ENCODE measurements around the gene GALNT9. TPM values are rescaled to one million over a fixed set of nuclear protein-coding genes. Genes with fewer than 3 reads are reported as not detected.
A peak's percentile ranks its signal among the peaks of the same experiment; 100 is the strongest.

GALNT9 gene
- polyA plus RNA-seq, 1 donor from 2014 or later: 13.5 TPM

DNA sequence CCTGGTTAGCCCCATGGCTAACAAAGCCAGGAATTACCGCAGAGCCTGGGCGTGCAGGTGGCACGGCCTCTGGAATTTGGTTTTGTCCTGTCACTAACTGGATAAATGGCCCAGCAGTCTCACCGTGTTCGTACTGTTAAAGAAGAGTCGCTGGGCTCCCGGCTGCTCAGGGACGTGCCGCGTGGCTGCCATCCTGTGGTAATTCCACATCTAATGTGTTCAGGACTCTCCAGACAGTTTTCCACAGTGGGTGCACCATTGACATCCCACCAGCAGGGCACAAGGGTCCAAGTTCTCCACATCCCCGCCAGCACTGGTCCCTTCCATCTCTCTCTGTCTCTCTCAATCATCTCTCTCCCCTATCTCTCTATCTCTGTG is 165.5 kb downstream of the GALNT9 start:
- Histone ChIP-seq H3K9me3 (ENCODE audit: low read length) (no peaks in the 10 kb centered on the region), H3K4me2 (ENCODE audit: low read length) (no peak overlapping the region), H3K9ac (ENCODE audit: low read length) (no peak overlapping the region), H3K4me3 (ENCODE audit: low read length) (no peak overlapping the region), H2AFZ (ENCODE audit: low read depth, low read length) (no peak overlapping the region), H3K27ac (ENCODE audit: low read length) (no peak overlapping the region), H3K9me2 (ENCODE audit: insufficient read depth, low read length) (no peaks in the 10 kb centered on the region), H3K27me3 (ENCODE audit: insufficient read depth, low read depth, low read length) (no peaks in the 10 kb centered on the region), H4K20me1 (ENCODE audit: insufficient read depth) (no peaks in the 10 kb centered on the region), H3K79me2 (replicated peaks; ENCODE audit: insufficient read depth, low read length) (no peaks in the 10 kb centered on the region), H3F3A (ENCODE audit: insufficient read depth, low read length, poor library complexity, severe bottlenecking) (no peaks in the 10 kb centered on the region), H3K36me3 (ENCODE audit: insufficient read depth, low read length) (no peaks in the 10 kb centered on the region)
- TF ChIP-seq, protein P1, sequence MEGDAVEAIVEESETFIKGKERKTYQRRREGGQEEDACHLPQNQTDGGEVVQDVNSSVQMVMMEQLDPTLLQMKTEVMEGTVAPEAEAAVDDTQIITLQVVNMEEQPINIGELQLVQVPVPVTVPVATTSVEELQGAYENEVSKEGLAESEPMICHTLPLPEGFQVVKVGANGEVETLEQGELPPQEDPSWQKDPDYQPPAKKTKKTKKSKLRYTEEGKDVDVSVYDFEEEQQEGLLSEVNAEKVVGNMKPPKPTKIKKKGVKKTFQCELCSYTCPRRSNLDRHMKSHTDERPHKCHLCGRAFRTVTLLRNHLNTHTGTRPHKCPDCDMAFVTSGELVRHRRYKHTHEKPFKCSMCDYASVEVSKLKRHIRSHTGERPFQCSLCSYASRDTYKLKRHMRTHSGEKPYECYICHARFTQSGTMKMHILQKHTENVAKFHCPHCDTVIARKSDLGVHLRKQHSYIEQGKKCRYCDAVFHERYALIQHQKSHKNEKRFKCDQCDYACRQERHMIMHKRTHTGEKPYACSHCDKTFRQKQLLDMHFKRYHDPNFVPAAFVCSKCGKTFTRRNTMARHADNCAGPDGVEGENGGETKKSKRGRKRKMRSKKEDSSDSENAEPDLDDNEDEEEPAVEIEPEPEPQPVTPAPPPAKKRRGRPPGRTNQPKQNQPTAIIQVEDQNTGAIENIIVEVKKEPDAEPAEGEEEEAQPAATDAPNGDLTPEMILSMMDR (IDR thresholded peaks at IDR 0.05; ENCODE audit: poor library complexity, severe bottlenecking): peak; percentile 33
- no peak for TF ChIP-seq EP300 (conservative IDR thresholded peaks at IDR 0.05; ENCODE audit: poor library complexity, severe bottlenecking)

DNA sequence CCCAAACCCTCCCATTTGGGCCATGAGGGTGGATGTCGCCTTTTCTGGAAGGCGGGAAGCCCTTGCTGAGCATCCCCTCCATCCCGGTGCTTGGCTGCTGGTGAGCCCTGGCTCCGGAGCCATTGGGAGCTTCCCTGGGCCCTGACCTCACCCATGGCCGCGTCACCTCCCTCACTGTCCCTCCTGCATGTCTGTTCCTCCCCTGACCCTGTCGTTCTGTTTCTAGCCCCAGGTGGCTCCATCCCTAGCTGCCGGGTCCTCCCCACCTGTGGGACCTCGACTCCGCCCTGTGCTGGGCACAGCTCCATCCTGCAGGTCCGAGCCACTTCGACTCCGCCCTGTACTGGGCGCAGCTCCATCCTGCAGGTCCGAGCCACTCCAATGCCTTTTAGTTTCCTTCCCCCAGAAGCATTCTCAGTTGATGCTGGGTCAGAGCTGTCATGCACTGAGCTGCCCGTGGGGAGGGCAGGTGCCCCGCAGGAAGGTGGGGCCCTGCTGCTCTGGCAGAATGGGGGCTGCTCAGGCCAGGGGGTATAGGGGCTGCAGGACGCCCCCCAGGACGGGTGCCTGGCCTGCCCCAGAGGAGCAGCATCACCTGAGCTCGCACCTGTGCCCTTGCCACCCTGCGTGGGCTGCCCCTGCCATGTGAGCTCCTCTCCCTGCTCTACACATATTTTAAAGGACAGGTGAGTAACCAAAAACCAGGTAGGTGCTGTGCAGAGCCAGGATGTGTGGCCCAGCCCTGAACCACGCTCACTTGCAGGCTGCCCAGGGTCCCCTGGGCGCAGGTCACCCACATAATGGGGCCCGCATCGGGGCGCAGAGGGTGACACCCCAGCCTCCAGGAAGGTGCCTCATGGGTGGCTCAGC is 166.1 kb downstream of the GALNT9 start:
- Histone ChIP-seq H3K9me3 (ENCODE audit: low read length) (no peaks in the 10 kb centered on the region), H3K79me2 (replicated peaks; ENCODE audit: insufficient read depth, low read length) (no peaks in the 10 kb centered on the region), H3F3A (ENCODE audit: insufficient read depth, low read length, poor library complexity, severe bottlenecking) (no peaks in the 10 kb centered on the region), H3K9ac (ENCODE audit: low read length) (no peak overlapping the region), H2AFZ (ENCODE audit: low read depth, low read length) (no peak overlapping the region), H3K9me2 (ENCODE audit: insufficient read depth, low read length) (no peaks in the 10 kb centered on the region), H3K27me3 (ENCODE audit: insufficient read depth, low read depth, low read length) (no peaks in the 10 kb centered on the region), H4K20me1 (ENCODE audit: insufficient read depth) (no peaks in the 10 kb centered on the region), H3K4me2 (ENCODE audit: low read length) (no peak overlapping the region), H3K27ac (ENCODE audit: low read length) (no peak overlapping the region), H3K4me3 (ENCODE audit: low read length) (no peak overlapping the region), H3K36me3 (ENCODE audit: insufficient read depth, low read length) (no peaks in the 10 kb centered on the region)
- TF ChIP-seq EP300 (conservative IDR thresholded peaks at IDR 0.05; ENCODE audit: poor library complexity, severe bottlenecking) (no peak), POLR2AphosphoS5 (IDR thresholded peaks at IDR 0.05) (no peak), MXI1 (conservative IDR thresholded peaks at IDR 0.05; ENCODE audit: poor library complexity, severe bottlenecking) (no peak), TAF1 (IDR thresholded peaks at IDR 0.05; ENCODE audit: low read depth) (no peak), EZH2 (IDR thresholded peaks at IDR 0.05; ENCODE audit: borderline replicate concordance, insufficient read depth, low read length, poor library complexity, severe bottlenecking) (no peak), RAD21 (conservative IDR thresholded peaks at IDR 0.05) (no peak), SMC3 (conservative IDR thresholded peaks at IDR 0.05; ENCODE audit: poor library complexity) (no peak)
- TF ChIP-seq, protein P1 (IDR thresholded peaks at IDR 0.05; ENCODE audit: poor library complexity, severe bottlenecking): no peak
- TF ChIP-seq, protein P2, sequence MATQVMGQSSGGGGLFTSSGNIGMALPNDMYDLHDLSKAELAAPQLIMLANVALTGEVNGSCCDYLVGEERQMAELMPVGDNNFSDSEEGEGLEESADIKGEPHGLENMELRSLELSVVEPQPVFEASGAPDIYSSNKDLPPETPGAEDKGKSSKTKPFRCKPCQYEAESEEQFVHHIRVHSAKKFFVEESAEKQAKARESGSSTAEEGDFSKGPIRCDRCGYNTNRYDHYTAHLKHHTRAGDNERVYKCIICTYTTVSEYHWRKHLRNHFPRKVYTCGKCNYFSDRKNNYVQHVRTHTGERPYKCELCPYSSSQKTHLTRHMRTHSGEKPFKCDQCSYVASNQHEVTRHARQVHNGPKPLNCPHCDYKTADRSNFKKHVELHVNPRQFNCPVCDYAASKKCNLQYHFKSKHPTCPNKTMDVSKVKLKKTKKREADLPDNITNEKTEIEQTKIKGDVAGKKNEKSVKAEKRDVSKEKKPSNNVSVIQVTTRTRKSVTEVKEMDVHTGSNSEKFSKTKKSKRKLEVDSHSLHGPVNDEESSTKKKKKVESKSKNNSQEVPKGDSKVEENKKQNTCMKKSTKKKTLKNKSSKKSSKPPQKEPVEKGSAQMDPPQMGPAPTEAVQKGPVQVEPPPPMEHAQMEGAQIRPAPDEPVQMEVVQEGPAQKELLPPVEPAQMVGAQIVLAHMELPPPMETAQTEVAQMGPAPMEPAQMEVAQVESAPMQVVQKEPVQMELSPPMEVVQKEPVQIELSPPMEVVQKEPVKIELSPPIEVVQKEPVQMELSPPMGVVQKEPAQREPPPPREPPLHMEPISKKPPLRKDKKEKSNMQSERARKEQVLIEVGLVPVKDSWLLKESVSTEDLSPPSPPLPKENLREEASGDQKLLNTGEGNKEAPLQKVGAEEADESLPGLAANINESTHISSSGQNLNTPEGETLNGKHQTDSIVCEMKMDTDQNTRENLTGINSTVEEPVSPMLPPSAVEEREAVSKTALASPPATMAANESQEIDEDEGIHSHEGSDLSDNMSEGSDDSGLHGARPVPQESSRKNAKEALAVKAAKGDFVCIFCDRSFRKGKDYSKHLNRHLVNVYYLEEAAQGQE (IDR thresholded peaks at IDR 0.05; ENCODE audit: borderline replicate concordance): no peak
